NB4 (cell line): ENCODE measurements around the gene IP6K2.

Source experiments
- DNase-seq: peaks from one replicate; pipeline ENCODE4 v3.0.0; 2010; ENCODE audit warnings: low read depth
- H3K4me3 ChIP-seq: one replicate; pipeline ENCODE4 v1.5.1; 2011; ENCODE audit warnings: mild to moderate bottlenecking, low read depth, low read length, moderate library complexity
- MAX ChIP-seq: IDR thresholded peaks from 2 replicates; pipeline ENCODE4 v1.6.1; 2011; ENCODE audit warnings: low read depth, low read length
- MYC ChIP-seq: IDR thresholded peaks from 2 replicates; pipeline ENCODE4 v1.6.1; 2011; ENCODE audit warnings: low read depth, low read length
- POLR2A ChIP-seq: IDR thresholded peaks from 2 replicates; pipeline ENCODE4 v1.6.1; 2011; ENCODE audit warnings: mild to moderate bottlenecking; ENCODE audit not compliant: insufficient read length; ENCODE audit errors: extremely low read depth
- TF ChIP-seq, protein P1 (sequence below): IDR thresholded peaks from one replicate; pipeline ENCODE4 v1.5.1; 2012; ENCODE audit warnings: low read depth, low read length

The IP6K2 gene

GRCh38 chr3:48688032-48688736 is 28.8 kb downstream of the IP6K2 start:
- TF ChIP-seq MYC (no peak), MAX (no peak), POLR2A (no peak)
- TF ChIP-seq, protein P1, sequence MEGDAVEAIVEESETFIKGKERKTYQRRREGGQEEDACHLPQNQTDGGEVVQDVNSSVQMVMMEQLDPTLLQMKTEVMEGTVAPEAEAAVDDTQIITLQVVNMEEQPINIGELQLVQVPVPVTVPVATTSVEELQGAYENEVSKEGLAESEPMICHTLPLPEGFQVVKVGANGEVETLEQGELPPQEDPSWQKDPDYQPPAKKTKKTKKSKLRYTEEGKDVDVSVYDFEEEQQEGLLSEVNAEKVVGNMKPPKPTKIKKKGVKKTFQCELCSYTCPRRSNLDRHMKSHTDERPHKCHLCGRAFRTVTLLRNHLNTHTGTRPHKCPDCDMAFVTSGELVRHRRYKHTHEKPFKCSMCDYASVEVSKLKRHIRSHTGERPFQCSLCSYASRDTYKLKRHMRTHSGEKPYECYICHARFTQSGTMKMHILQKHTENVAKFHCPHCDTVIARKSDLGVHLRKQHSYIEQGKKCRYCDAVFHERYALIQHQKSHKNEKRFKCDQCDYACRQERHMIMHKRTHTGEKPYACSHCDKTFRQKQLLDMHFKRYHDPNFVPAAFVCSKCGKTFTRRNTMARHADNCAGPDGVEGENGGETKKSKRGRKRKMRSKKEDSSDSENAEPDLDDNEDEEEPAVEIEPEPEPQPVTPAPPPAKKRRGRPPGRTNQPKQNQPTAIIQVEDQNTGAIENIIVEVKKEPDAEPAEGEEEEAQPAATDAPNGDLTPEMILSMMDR = no peak
- no peak for DNase-seq
- no peak overlapping the region for H3K4me3 ChIP-seq

DNA sequence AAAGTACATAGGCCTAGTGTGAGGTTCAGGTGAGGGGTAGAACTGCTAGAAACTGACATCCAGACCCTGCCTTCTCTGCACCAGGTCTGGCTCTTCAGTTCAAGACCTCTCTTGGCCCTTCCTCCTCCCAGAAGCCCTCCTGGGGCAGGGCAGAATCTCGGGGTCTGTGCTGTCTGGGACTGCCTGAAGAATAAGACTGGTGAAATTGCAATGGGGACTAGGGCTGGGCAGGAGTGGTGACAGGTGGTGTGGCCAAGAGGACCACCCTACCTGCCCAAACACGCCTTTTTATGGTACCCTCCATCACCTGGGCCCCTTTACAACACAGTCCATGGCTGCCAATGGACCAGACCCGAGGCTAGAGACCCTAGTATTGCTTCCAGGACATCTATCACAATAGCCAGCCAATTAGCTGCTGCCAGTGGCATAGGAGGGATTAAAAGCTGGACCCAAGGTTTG is 29.8 kb downstream of the IP6K2 start:
- DNase-seq = no peak

DNA sequence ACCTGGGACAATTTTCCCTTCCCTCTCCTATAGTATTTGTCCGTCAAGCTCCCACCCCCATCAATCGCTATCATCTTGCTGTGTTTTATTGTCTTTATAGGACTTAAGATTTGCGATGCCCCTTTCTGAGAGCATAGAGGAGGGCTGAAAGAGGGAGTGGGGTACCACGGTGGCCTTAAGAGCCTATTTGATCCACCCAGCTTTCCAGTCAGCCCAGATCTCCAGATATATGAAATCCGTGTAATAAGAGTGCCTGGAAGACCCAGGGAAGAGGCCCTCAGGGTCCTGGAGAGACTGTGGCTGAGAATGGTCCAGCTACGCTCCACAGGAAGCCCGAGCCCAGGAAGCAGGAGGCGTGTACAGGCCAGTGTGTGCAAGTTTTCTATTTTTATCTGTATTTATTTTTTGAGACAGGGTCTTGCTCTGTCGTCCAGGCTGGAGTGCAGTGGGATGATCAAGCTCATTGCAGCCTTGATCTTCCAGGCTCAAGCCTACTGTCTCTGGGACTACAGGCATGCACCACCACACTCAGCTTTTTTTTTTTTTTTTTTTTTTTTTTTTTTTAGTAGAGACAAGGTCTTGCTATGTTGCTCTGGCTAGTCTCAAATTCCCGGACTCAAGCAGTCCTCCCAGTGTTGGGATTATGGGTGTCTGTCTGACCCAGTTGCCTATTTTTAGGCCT is 30.3 kb downstream of the IP6K2 start:
- TF ChIP-seq POLR2A (no peak), MAX (no peak)
- no peak for DNase-seq
- H3K4me3 ChIP-seq = no peak overlapping the region

More for the DNA sequence above, 29.8 kb downstream of the IP6K2 start:
- no peak overlapping the region for H3K4me3 ChIP-seq
- TF ChIP-seq, protein P1 = no peak
- TF ChIP-seq POLR2A (no peak), MYC (no peak), MAX (no peak)

- peak; percentile 86 for DNase-seq
- peak; percentile 10; the same call in 1 of the 2 replicates for TF ChIP-seq MYC
- peak; percentile 74 for TF ChIP-seq POLR2A
- peak; percentile 33; the same call in 1 of the 2 replicates for TF ChIP-seq MAX
- TF ChIP-seq, protein P1 = peak; percentile 53
- H3K4me3 ChIP-seq = peak within 1 kb of the TSS; percentile 79
These were observed 31.2 kb downstream of the IP6K2 start, which contains the start of gene NCKIPSD for GRCh38 chr3:48685603-48686511. Gene NCKIPSD, minus strand, starts transcription at chr3:48685915. Its CDS starts 108 bp downstream, at chr3:48685807.

DNA sequence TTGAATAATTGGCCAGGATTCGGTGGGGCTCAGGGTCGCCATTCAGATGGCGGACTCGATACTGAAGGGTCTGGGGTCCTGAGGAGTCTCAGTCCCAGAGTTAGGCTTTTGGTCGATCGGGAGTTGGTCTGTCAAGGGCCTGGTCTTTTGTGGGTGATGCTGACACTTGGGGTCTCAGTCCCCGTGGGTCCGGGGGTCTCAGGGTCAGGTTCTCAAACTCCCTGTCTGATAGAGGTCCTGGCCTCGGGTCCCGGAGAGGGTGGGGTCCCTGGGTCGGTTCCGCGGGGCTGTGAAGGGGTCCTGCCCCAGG is 31.8 kb downstream of the IP6K2 start:
- no peak for DNase-seq
- TF ChIP-seq POLR2A (no peak), MAX (no peak), MYC (no peak)
- TF ChIP-seq, protein P1 = no peak
- H3K4me3 ChIP-seq = peak overlapping the region; percentile 79
